Stimulated activated naive CD8-positive, alpha-beta T cell treated with anti-CD3 and anti-CD28 coated beads, Interleukin-15, Interleukin-2, amounts not matched to agents 100 U/mL and 50 U/mL, for 24 hours (primary cell): ENCODE measurements around the gene FGF7.
"Not testable (repeated sequence)": the region's sequence is repeated elsewhere in the genome, so short reads cannot be mapped to it uniquely, and the experiment has no call there.

Experiments
- ATAC-seq: fragments of 150-1000 bp; cut with Tn5 transposase; one replicate; pipeline ENCODE4 v1.10.0; 2021
- DNase-seq: peaks from one replicate; pipeline ENCODE4 v3.0.0; 2021

The FGF7 gene

GRCh38 chr15:49423021-49423420 lies at the start of gene FGF7:
TSS of gene FGF7 (plus strand) at chr15:49423242. CDS start at chr15:49424298, 1,056 bp downstream.
- ATAC-seq (no peak), DNase-seq (no peak)

- ATAC-seq (no peak), DNase-seq (no peak)
These were observed 43.0 kb upstream of the FGF7 start for GRCh38 chr15:49379996-49380395.

GRCh38 chr15:49380912-49381311 lies 42.1 kb upstream of the FGF7 start:
- no peak for DNase-seq
- no peak for ATAC-seq

- ATAC-seq (no peak), DNase-seq (no peak)
These were observed 40.6 kb upstream of the FGF7 start for GRCh38 chr15:49382394-49382793.

- DNase-seq, result no peak
- ATAC-seq, result no peak
These were observed 39.8 kb upstream of the FGF7 start for GRCh38 chr15:49383266-49383665.

- no peak for ATAC-seq
- DNase-seq, result no peak
These were observed 35.6 kb upstream of the FGF7 start for GRCh38 chr15:49387471-49387870.

- ATAC-seq, result not testable (repeated sequence)
These were observed 20.3 kb upstream of the FGF7 start for GRCh38 chr15:49402515-49403296.

GRCh38 chr15:49406352-49407118 lies 16.5 kb upstream of the FGF7 start:
- no peak for DNase-seq
- no peak for ATAC-seq

More at GRCh38 chr15:49402515-49403296, 20.3 kb upstream of the FGF7 start:
- DNase-seq, result not testable (repeated sequence)

GRCh38 chr15:49410641-49411040 lies 12.4 kb upstream of the FGF7 start:
- DNase-seq, result no peak
- no peak for ATAC-seq

- ATAC-seq (no peak), DNase-seq (no peak)
These were observed 10.2 kb upstream of the FGF7 start for GRCh38 chr15:49412797-49413196.

GRCh38 chr15:49415149-49415548 lies 7.9 kb upstream of the FGF7 start:
- no peak for DNase-seq
- ATAC-seq, result no peak

- ATAC-seq (no peak), DNase-seq (no peak)
These were observed 7.4 kb upstream of the FGF7 start for GRCh38 chr15:49415638-49416037.

- ATAC-seq (no peak), DNase-seq (no peak)
These were observed 4.2 kb upstream of the FGF7 start for GRCh38 chr15:49418811-49419210.

GRCh38 chr15:49421991-49422390 lies 1.1 kb upstream of the FGF7 start:
- ATAC-seq (no peak), DNase-seq (peak; percentile 6)

- DNase-seq (no peak), ATAC-seq (no peak)
These were observed 984 bp downstream of the FGF7 start for GRCh38 chr15:49423901-49424550.

GRCh38 chr15:49424954-49425353 lies 1.9 kb downstream of the FGF7 start:
- ATAC-seq (no peak), DNase-seq (no peak)

- ATAC-seq, result no peak
- DNase-seq, result no peak
These were observed 4.3 kb downstream of the FGF7 start for GRCh38 chr15:49427372-49427771.

GRCh38 chr15:49428409-49429095 lies 5.5 kb downstream of the FGF7 start:
- DNase-seq (no peak), ATAC-seq (no peak)

GRCh38 chr15:49430046-49430445 lies 7.0 kb downstream of the FGF7 start:
- DNase-seq (no peak), ATAC-seq (no peak)

GRCh38 chr15:49435174-49435573 lies 12.1 kb downstream of the FGF7 start:
- no peak for ATAC-seq
- DNase-seq, result no peak

- ATAC-seq (no peak), DNase-seq (no peak)
These were observed 13.7 kb downstream of the FGF7 start for GRCh38 chr15:49436751-49437150.

- no peak for DNase-seq
- no peak for ATAC-seq
These were observed 16.1 kb downstream of the FGF7 start for GRCh38 chr15:49438962-49439631.
